Immature natural killer cell (primary cell): ENCODE data around the gene PEX11B. TPM values are rescaled to one million over a fixed set of nuclear protein-coding genes. Genes with fewer than 3 reads are reported as not detected.

Experiments used
- DNase-seq, 3 donors: peaks; one replicate each; pipeline ENCODE4 v3.0.0; 2022; ENCODE audit warnings: mixed read lengths in 1 of 3
- H3K27ac Mint-ChIP-seq, 6 donors: one replicate each; pipeline ENCODE4 v1.8.0; 2020; ENCODE audit warnings: mixed read lengths in 6 of 6, mild to moderate bottlenecking in 5 of 6, inconsistent platforms in 4 of 6, moderate library complexity in 3 of 6
- H3K27me3 Mint-ChIP-seq, 3 donors: one replicate each; pipeline ENCODE4 v1.8.0; 2020 to 2021; ENCODE audit warnings: low read depth in 3 of 3, mild to moderate bottlenecking in 3 of 3, mixed read lengths in 3 of 3, moderate library complexity in 3 of 3, inconsistent platforms in 1 of 3
- H3K36me3 Mint-ChIP-seq, 3 donors: one replicate each; pipeline ENCODE4 v1.8.0; 2020; ENCODE audit warnings: mixed read lengths in 3 of 3, inconsistent platforms in 2 of 3, mild to moderate bottlenecking in 2 of 3
- H3K4me1 Mint-ChIP-seq, 2 donors: one replicate each; pipeline ENCODE4 v1.8.0; 2020; ENCODE audit warnings: inconsistent platforms in 2 of 2, mild to moderate bottlenecking in 2 of 2, mixed read lengths in 2 of 2, moderate library complexity in 1 of 2
- H3K4me3 Mint-ChIP-seq, 5 donors: one replicate each; pipeline ENCODE4 v1.8.0; 2020; ENCODE audit warnings: mild to moderate bottlenecking in 5 of 5, mixed read lengths in 5 of 5, inconsistent platforms in 3 of 5, moderate library complexity in 3 of 5
- H3K9me3 Mint-ChIP-seq, 6 donors: one replicate each; pipeline ENCODE4 v1.8.0; 2020; ENCODE audit warnings: mild to moderate bottlenecking in 6 of 6, mixed read lengths in 6 of 6, inconsistent platforms in 4 of 6, moderate library complexity in 3 of 6
- polyA plus RNA-seq, 3 donors: library from polyadenylated mRNA; unstranded; fragments of 300-500 nt; fragmentation: Illumina TruSeq; gene quantifications; one replicate each; pipeline ENCODE4 v1.2.3, GENCODE V29; 2021

The PEX11B gene
- polyA plus RNA-seq, 3 donors from 2014 or later: 40.2 to 73.0 (median 56.9) TPM

DNA sequence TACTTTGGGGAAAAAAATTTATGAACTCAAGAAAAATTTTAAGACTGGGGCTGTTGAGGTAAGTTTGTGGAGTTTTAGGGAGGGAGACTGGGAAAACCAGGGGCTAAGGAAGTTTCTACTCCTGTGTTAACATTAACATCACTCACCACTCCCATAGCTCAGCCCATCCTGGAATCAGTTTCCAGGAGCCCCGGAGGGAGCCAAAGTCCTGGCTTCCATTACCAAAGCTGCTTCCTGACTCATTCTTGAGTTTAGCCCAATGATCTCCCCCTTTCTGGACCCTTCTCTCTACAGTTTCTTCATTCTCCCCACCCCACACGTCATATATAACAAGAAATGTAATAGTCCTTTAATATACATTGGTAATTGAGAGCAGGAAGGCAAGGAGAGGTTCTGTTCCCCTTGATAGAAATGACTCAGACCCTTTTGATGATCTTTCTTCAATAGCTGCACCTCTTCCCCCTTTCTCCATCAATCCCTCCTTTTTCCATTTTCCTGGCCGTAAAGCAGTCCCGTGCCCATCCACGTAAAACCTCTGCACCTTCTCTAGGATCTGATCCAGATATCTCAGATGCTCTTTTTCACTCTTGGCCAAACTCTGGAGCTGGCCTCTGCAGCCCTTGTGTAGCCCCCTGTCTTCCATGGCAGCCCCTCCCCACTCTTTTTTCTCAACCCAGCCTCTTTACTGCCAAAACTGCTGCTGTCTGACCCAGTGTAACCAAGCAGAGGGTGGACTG is 55.1 kb downstream of the PEX11B start:
- Mint-ChIP-seq H3K27ac (no peak overlapping the region), H3K9me3 (no peaks in the 10 kb centered on the region), H3K4me1 (peaks cover under 1 to 3% of the 10 kb centered on the region in 2 donors), H3K36me3 (peaks cover 0 to 3% (median 0%) of the 10 kb centered on the region in 3 donors), H3K4me3 (no peak overlapping the region), H3K27me3 (peaks cover 0 to 11% (median 2%) of the 10 kb centered on the region in 3 donors)
- no peak for DNase-seq

Other genes with a start within 250 kb of the PEX11B start
- gene PDZK1, start 211.3 kb downstream of the PEX11B start, polyA plus RNA-seq: 1 to 10 TPM in 2 of 3 donors, not detected in 1; 1.5 to 2.5 TPM
- gene CD160, start 199.2 kb downstream of the PEX11B start, polyA plus RNA-seq: 100 to 1,000 TPM; 382 to 493 (median 435) TPM
- 1 to 10 TPM; 4.7 to 9.4 (median 8.3) TPM for gene RNF115, start 94.6 kb downstream of the PEX11B start, polyA plus RNA-seq
- 10 to 100 TPM; 34.5 to 56.4 (median 45.6) TPM for gene POLR3C, start 94.5 kb downstream of the PEX11B start, polyA plus RNA-seq
- 1 to 10 TPM in 2 of 3 donors, not detected in 1; 3.8 to 4.1 TPM for gene NUDT17, start 73.1 kb downstream of the PEX11B start, polyA plus RNA-seq
- 10 to 100 TPM in 2 of 3 donors, 1 to 10 TPM in 1; 9.3 to 27.1 (median 10.5) TPM for gene PIAS3, start 59.6 kb downstream of the PEX11B start, polyA plus RNA-seq
- gene ANKRD35, start 32.9 kb downstream of the PEX11B start, polyA plus RNA-seq: under 1 TPM; 0.40 to 0.93 (median 0.86) TPM
- gene ITGA10, start 8.7 kb downstream of the PEX11B start, polyA plus RNA-seq: not detected
- 100 to 1,000 TPM; 175 to 256 (median 194) TPM for gene RBM8A, start 8.8 kb upstream of the PEX11B start, polyA plus RNA-seq
- gene LIX1L, start 39.3 kb upstream of the PEX11B start, polyA plus RNA-seq: 10 to 100 TPM; 17.9 to 28.0 (median 20.7) TPM
- gene ANKRD34A, start 45.9 kb upstream of the PEX11B start, polyA plus RNA-seq: under 1 TPM in 2 of 3 donors, not detected in 1; 0.11 to 0.55 TPM
- 100 to 1,000 TPM; 112 to 207 (median 119) TPM for gene POLR3GL, start 46.0 kb upstream of the PEX11B start, polyA plus RNA-seq
- 1,000 to 10,000 TPM; 3,408 to 4,367 (median 4,229) TPM for gene TXNIP, start 77.9 kb upstream of the PEX11B start, polyA plus RNA-seq
- not detected for gene HJV, start 103.0 kb upstream of the PEX11B start, polyA plus RNA-seq
- gene NBPF10, start 226.1 kb upstream of the PEX11B start, polyA plus RNA-seq: under 1 TPM in 2 of 3 donors, not detected in 1; 0.06 to 0.11 TPM